B cell (primary cell): ENCODE measurements around the gene MRPL32.

Experiments
- CTCF ChIP-seq: fragments of 200-600 bp; IDR thresholded peaks from one replicate; pipeline ENCODE4 v1.8.0; 2022; ENCODE audit warnings: antibody characterized with exemption, mild to moderate bottlenecking
- EZH2 ChIP-seq: IDR thresholded peaks from 2 replicates; pipeline ENCODE4 v1.6.1; 2012; ENCODE audit warnings: borderline replicate concordance, low read depth, mild to moderate bottlenecking, moderate library complexity, low read length; ENCODE audit not compliant: insufficient read depth, poor library complexity, severe bottlenecking

- TF ChIP-seq CTCF (no peak), EZH2 (no peak)
These were observed 18.6 kb upstream of the MRPL32 start for GRCh38 chr7:42913591-42913990.
